Prostate gland (tissue), 2 donors: ENCODE results near the gene SPACDR.
A peak's percentile ranks its signal among the peaks of the same experiment; 100 is the strongest.

Source experiments
- CTCF ChIP-seq, 4 experiments: fragments of 200-600 bp in 2 of 4; fragments of 450-650 bp in 2 of 4; sonication (generic) in 2 of 4; IDR thresholded peaks; 1 replicate in 3 of 4; 2 replicates in 1 of 4; pipeline ENCODE4 v1.5.1; 2016 to 2019; ENCODE audit warnings: antibody characterized with exemption in 4 of 4, mild to moderate bottlenecking in 2 of 4, moderate library complexity in 2 of 4
- POLR2A ChIP-seq: fragments of 450-650 bp; IDR thresholded peaks from one replicate; pipeline ENCODE4 v1.6.1; 2016; ENCODE audit warnings: antibody characterized with exemption, mild to moderate bottlenecking

GRCh38 chr7:100465702-100466311 is 1.7 kb upstream of the SPACDR start:
- TF ChIP-seq POLR2A (no peak), CTCF (IDR thresholded peaks at IDR 0.05) (peak in 3 of 4 experiments; percentile 80 to 81 (median 80))
